HCT116 (cell line): ENCODE results near the gene PDGFD. TPM values are rescaled to one million over a fixed set of nuclear protein-coding genes. Genes with fewer than 3 reads are reported as not detected.

Experiments used
- ATAC-seq: fragments of 200-7000 bp; cut with Tn5 transposase; 2 replicates; pipeline ENCODE4 v1.9.1; 2020; ENCODE audit warnings: mild to moderate bottlenecking, moderate library complexity
- BruUV-seq: library from RNA; stranded (reverse); fragments of 400-500 nt; replicated peaks from 2 replicates; lab custom pipeline; 2021; lab: Mats Ljungman, UMichigan
- CTCF ChIA-PET: fragments of 300-600 bp; sonication (Branson Sonifier 250); formaldehyde crosslinking; loops from one replicate; lab custom pipeline; 2021; ENCODE audit warnings: antibody characterized with exemption; lab: Charles Lee
- POLR2A ChIA-PET: fragments of 300-600, 350-600 bp; sonication (Branson Sonifier 250); formaldehyde crosslinking; loops from one replicate; lab custom pipeline; 2021; ENCODE audit warnings: antibody characterized with exemption; lab: Charles Lee
- RAD21 ChIA-PET, 2 experiments: fragments of 300-600 bp; sonication (Branson Sonifier 250); formaldehyde crosslinking; loops; one replicate each; lab custom pipeline; 2023; ENCODE audit warnings: low total read pairs in 2 of 2; ENCODE audit not compliant: uncharacterized antibody in 2 of 2, unreplicated experiment in 2 of 2, low non-redundant PET in 1 of 2; lab: Charles Lee
- DNase-seq: peaks from one replicate; pipeline ENCODE4 v3.0.0-alpha.2; 2010; ENCODE audit warnings: low read depth, low spot score
- H2AFZ ChIP-seq: fragments of 200-600 bp; shearing (Covaris generic), sonication (generic); 2 replicates; pipeline ENCODE4 v1.6.1; 2017; ENCODE audit warnings: low read depth, mixed run types, mixed read lengths, antibody characterized with exemption, low read length; ENCODE audit not compliant: poor library complexity, severe bottlenecking
- H3K27ac ChIP-seq: 2 replicates; pipeline ENCODE4 v1.5.1; 2012; ENCODE audit warnings: low read depth, low read length
- H3K27me3 ChIP-seq: fragments of 200-600 bp; sonication (generic); 2 replicates; pipeline ENCODE4 v1.6.1; 2016; ENCODE audit warnings: mixed run types, low read length, mixed read lengths; ENCODE audit not compliant: insufficient read depth
- H3K36me3 ChIP-seq, 2 experiments: fragments of 200-500 bp in 1 of 2; fragments of 200-600 bp in 1 of 2; sonication (Bioruptor generic) in 1 of 2; sonication (generic) in 1 of 2; 2 replicates each; pipeline versions ENCODE4 v1.5.1 to v1.6.1; 2014 to 2016; ENCODE audit warnings: low read length in 2 of 2, inconsistent platforms in 1 of 2, mixed read lengths in 1 of 2, mixed run types in 1 of 2; ENCODE audit not compliant: insufficient read depth in 2 of 2, control insufficient read depth in 1 of 2
- H3K4me1 ChIP-seq, 2 experiments: fragments of 200-600 bp in 1 of 2; sonication (generic) in 1 of 2; 2 replicates each; pipeline versions ENCODE4 v1.5.1 to v1.6.1; 2012 to 2017; ENCODE audit warnings: low read length in 2 of 2, inconsistent platforms in 1 of 2, mild to moderate bottlenecking in 1 of 2, mixed read lengths in 1 of 2, mixed run types in 1 of 2, moderate library complexity in 1 of 2; ENCODE audit not compliant: insufficient read depth in 2 of 2, control insufficient read depth in 1 of 2
- H3K4me2 ChIP-seq: fragments of 200-600 bp; sonication (generic); 2 replicates; pipeline ENCODE4 v1.6.1; 2017; ENCODE audit warnings: mixed run types, low read length, mixed read lengths
- H3K4me3 ChIP-seq, 2 experiments: fragments of 200-600 bp in 1 of 2; sonication (generic) in 1 of 2; replicated peaks in 1 of 2; 2 replicates each; pipeline ENCODE4 v1.5.1; 2011 to 2016; ENCODE audit warnings: low read length in 2 of 2, control low read depth in 1 of 2, low read depth in 1 of 2, mild to moderate bottlenecking in 1 of 2, mixed read lengths in 1 of 2, mixed run types in 1 of 2
- H3K79me2 ChIP-seq: fragments of 200-600 bp; sonication (generic); 2 replicates; pipeline ENCODE4 v1.6.1; 2017; ENCODE audit warnings: mild to moderate bottlenecking, mixed run types, low read length, moderate library complexity, mixed read lengths; ENCODE audit not compliant: insufficient read depth
- H3K9ac ChIP-seq: fragments of 200-600 bp; sonication (generic); 2 replicates; pipeline ENCODE4 v1.6.1; 2016; ENCODE audit warnings: low read length, mixed read lengths
- H3K9me2 ChIP-seq: fragments of 200-600 bp; sonication (generic), shearing (Covaris generic); 2 replicates; pipeline ENCODE4 v1.6.1; 2017; ENCODE audit warnings: mixed run types, mild to moderate bottlenecking, moderate library complexity; ENCODE audit not compliant: insufficient read depth
- H3K9me3 ChIP-seq, 2 experiments: fragments of 200-500 bp in 1 of 2; fragments of 200-600 bp in 1 of 2; sonication (Bioruptor generic) in 1 of 2; sonication (generic) in 1 of 2; 2 replicates each; pipeline ENCODE4 v1.6.1; 2014 to 2017; ENCODE audit warnings: low read length in 2 of 2, mixed read lengths in 2 of 2, inconsistent platforms in 1 of 2, low read depth in 1 of 2, mild to moderate bottlenecking in 1 of 2, mixed run types in 1 of 2, moderate library complexity in 1 of 2; ENCODE audit not compliant: control insufficient read depth in 1 of 2, insufficient read depth in 1 of 2
- H4K20me1 ChIP-seq: fragments of 200-600 bp; sonication (generic), shearing (Covaris generic); 2 replicates; pipeline ENCODE4 v1.6.1; 2017; ENCODE audit warnings: mixed run types, mild to moderate bottlenecking, moderate library complexity; ENCODE audit not compliant: insufficient read depth
- CBX3 ChIP-seq: IDR thresholded peaks from 2 replicates; pipeline ENCODE4 v1.6.1; 2012; ENCODE audit warnings: low read depth
- EGR1 ChIP-seq: IDR thresholded peaks from 2 replicates; pipeline ENCODE4 v1.6.1; 2012; ENCODE audit warnings: low read depth
- EZH2 ChIP-seq: fragments of 200-600 bp; sonication (generic); IDR thresholded peaks from 2 replicates; pipeline ENCODE4 v1.6.1; 2017; ENCODE audit warnings: antibody characterized with exemption, mixed run types
- EZH2phosphoT487 ChIP-seq: fragments of 200-600 bp; IDR thresholded peaks from 2 replicates; pipeline ENCODE4 v1.6.1; 2018; ENCODE audit warnings: antibody characterized with exemption, borderline replicate concordance
- FOSL1 ChIP-seq: IDR thresholded peaks from 2 replicates; pipeline ENCODE4 v1.6.1; 2012; ENCODE audit warnings: low read depth
- JUND ChIP-seq: IDR thresholded peaks from 2 replicates; pipeline ENCODE4 v1.6.1; 2012
- POLR2A ChIP-seq: IDR thresholded peaks from 2 replicates; pipeline ENCODE4 v1.7.0; 2011; ENCODE audit warnings: borderline replicate concordance; ENCODE audit not compliant: insufficient read depth, insufficient read length; ENCODE audit errors: extremely low read depth
- POLR2AphosphoS5 ChIP-seq: IDR thresholded peaks from 2 replicates; pipeline ENCODE4 v1.6.1; 2011; ENCODE audit warnings: mild to moderate bottlenecking, low read depth, low read length, moderate library complexity
- RAD21 ChIP-seq: IDR thresholded peaks from 2 replicates; pipeline ENCODE4 v1.6.1; 2012; ENCODE audit warnings: low read depth, mild to moderate bottlenecking
- SP1 ChIP-seq: IDR thresholded peaks from 2 replicates; pipeline ENCODE4 v1.6.1; 2012; ENCODE audit warnings: low read depth
- SRF ChIP-seq: IDR thresholded peaks from 2 replicates; pipeline ENCODE4 v1.6.1; 2012; ENCODE audit warnings: low read depth
- ZBTB33 ChIP-seq: IDR thresholded peaks from 2 replicates; pipeline ENCODE4 v1.6.1; 2011; ENCODE audit warnings: mild to moderate bottlenecking, low read length, moderate library complexity; ENCODE audit not compliant: insufficient replicate concordance; ENCODE audit errors: extremely low read depth
- ZFX ChIP-seq: fragments of 450-650 bp; IDR thresholded peaks from 2 replicates; pipeline ENCODE4 v1.6.1; 2017
- ZNF274 ChIP-seq: fragments of 200-500 bp; sonication (Bioruptor generic); IDR thresholded peaks from 2 replicates; pipeline ENCODE4 v1.6.1; 2014; ENCODE audit warnings: mild to moderate bottlenecking, low read depth, low read length, inconsistent platforms
- intact Hi-C: fragments of 100-400 bp; cut with micrococcal nuclease; formaldehyde crosslinking; loops from 2 replicates; pipeline ENCODE4 v1.10.0; 2022
- total RNA-seq: library from RNA; stranded (reverse); gene quantifications from one replicate; pipeline ENCODE4 v1.2.1, GENCODE V29; 2021; ENCODE audit not compliant: unreplicated experiment
- TF ChIP-seq, protein P1 (sequence below): IDR thresholded peaks from 2 replicates; pipeline ENCODE4 v1.6.1; 2012
- TF ChIP-seq, protein P2 (sequence below), 3 experiments: fragments of 200-600 bp in 1 of 3; sonication (generic) in 1 of 3; IDR thresholded peaks in 2 of 3; conservative IDR thresholded peaks in 1 of 3; 2 replicates each; pipeline ENCODE4 v1.5.1; 2012 to 2017; ENCODE audit warnings: low read depth in 2 of 3, low read length in 2 of 3, antibody characterized with exemption in 1 of 3, borderline replicate concordance in 1 of 3, control low read depth in 1 of 3, mild to moderate bottlenecking in 1 of 3, mixed read lengths in 1 of 3, mixed run types in 1 of 3, moderate library complexity in 1 of 3; ENCODE audit not compliant: insufficient read depth in 1 of 3
- TF ChIP-seq, protein P3 (sequence below): IDR thresholded peaks from 2 replicates; pipeline ENCODE4 v1.6.1; 2012

The PDGFD gene
- total RNA-seq, 1 experiment from 2014 or later, result 0.34 TPM

DNA sequence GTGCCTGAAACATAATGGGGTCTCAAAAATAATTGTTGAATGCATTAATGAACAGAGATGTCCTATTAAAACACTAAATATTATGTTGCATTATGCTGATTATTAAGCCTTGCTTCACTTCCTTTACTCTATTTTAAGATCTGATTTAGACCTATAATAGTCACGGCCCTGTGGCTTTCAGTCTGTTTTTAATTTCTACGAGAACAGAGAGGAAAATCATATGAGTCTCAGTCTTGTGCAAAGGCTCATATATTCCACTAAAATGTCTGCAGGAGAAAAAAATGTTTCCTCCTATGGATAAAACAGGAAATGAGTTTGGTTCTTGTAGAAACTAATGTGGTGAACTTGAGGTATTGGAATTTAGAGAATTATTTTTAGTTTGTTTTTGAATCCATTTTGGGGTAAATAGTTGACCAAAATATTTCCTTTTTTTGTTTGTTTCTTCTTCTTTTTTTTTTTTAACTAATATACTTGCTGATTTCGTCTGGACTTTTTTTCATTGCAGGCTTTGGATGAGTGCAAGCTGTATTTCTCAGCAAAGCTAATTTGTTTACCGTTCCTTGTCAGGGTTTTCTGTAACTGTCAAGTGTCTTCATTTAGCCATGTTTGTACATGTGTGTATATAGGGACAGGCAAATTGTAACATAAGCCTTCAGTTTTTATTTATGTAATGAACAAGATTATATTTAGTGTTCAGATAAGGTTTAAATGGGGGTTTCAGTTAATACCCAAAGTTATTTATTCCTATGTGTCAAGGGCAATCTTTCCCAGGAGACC is 266.6 kb downstream of the PDGFD start:
- Histone ChIP-seq H3K4me2 (no peak overlapping the region), H3K9ac (no peak overlapping the region), H3K36me3 (no peaks in the 10 kb centered on the region), H4K20me1 (no peaks in the 10 kb centered on the region), H3K9me2 (no peaks in the 10 kb centered on the region), H3K79me2 (no peaks in the 10 kb centered on the region), H3K4me3 (no peak overlapping the region), H3K9me3 (no peaks in the 10 kb centered on the region), H3K4me1 (peaks cover 0 to 4% of the 10 kb centered on the region in 2 experiments; a peak in 1 of 4 replicates), H2AFZ (no peak overlapping the region), H3K27ac (no peak overlapping the region), H3K27me3 (no peaks in the 10 kb centered on the region)
- intact Hi-C loops, result no loop called here
- TF ChIP-seq, protein P1, sequence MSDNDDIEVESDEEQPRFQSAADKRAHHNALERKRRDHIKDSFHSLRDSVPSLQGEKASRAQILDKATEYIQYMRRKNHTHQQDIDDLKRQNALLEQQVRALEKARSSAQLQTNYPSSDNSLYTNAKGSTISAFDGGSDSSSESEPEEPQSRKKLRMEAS, result no peak
- TF ChIP-seq EGR1 (no peak), ZBTB33 (no peak), EZH2phosphoT487 (no peak), POLR2AphosphoS5 (no peak), POLR2A (no peak), FOSL1 (no peak), ZNF274 (no peak), ZFX (no peak), CBX3 (no peak), SRF (no peak), SP1 (no peak), JUND (no peak), RAD21 (no peak), EZH2 (no peak)
- TF ChIP-seq, protein P2, sequence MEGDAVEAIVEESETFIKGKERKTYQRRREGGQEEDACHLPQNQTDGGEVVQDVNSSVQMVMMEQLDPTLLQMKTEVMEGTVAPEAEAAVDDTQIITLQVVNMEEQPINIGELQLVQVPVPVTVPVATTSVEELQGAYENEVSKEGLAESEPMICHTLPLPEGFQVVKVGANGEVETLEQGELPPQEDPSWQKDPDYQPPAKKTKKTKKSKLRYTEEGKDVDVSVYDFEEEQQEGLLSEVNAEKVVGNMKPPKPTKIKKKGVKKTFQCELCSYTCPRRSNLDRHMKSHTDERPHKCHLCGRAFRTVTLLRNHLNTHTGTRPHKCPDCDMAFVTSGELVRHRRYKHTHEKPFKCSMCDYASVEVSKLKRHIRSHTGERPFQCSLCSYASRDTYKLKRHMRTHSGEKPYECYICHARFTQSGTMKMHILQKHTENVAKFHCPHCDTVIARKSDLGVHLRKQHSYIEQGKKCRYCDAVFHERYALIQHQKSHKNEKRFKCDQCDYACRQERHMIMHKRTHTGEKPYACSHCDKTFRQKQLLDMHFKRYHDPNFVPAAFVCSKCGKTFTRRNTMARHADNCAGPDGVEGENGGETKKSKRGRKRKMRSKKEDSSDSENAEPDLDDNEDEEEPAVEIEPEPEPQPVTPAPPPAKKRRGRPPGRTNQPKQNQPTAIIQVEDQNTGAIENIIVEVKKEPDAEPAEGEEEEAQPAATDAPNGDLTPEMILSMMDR (IDR thresholded peaks at IDR 0.05 in 2 of 3, conservative IDR thresholded peaks at IDR 0.05 in 1 of 3; ENCODE audit: borderline replicate concordance in 1 of 3, insufficient read depth in 1 of 3, low read depth in 2 of 3, low read length in 2 of 3), result no peak
- TF ChIP-seq, protein P3, sequence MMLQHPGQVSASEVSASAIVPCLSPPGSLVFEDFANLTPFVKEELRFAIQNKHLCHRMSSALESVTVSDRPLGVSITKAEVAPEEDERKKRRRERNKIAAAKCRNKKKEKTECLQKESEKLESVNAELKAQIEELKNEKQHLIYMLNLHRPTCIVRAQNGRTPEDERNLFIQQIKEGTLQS, result no peak
- DNase-seq (no peak), ATAC-seq (no peak)
- ChIA-PET POLR2A (no interaction called here), CTCF (no interaction called here), RAD21 (no interaction called here)
- BruUV-seq, result no TSS peak
